Embryonic facial prominence (tissue), 1 donor: ENCODE results near the gene KEL.
"Not testable (repeated sequence)": the region's sequence is repeated elsewhere in the genome, so short reads cannot be mapped to it uniquely, and the experiment has no call there.

Experiments used
- DNase-seq: peaks from one replicate; pipeline ENCODE4 v3.0.0-alpha.2; 2016; ENCODE audit errors: extremely low spot score

The KEL gene

DNA sequence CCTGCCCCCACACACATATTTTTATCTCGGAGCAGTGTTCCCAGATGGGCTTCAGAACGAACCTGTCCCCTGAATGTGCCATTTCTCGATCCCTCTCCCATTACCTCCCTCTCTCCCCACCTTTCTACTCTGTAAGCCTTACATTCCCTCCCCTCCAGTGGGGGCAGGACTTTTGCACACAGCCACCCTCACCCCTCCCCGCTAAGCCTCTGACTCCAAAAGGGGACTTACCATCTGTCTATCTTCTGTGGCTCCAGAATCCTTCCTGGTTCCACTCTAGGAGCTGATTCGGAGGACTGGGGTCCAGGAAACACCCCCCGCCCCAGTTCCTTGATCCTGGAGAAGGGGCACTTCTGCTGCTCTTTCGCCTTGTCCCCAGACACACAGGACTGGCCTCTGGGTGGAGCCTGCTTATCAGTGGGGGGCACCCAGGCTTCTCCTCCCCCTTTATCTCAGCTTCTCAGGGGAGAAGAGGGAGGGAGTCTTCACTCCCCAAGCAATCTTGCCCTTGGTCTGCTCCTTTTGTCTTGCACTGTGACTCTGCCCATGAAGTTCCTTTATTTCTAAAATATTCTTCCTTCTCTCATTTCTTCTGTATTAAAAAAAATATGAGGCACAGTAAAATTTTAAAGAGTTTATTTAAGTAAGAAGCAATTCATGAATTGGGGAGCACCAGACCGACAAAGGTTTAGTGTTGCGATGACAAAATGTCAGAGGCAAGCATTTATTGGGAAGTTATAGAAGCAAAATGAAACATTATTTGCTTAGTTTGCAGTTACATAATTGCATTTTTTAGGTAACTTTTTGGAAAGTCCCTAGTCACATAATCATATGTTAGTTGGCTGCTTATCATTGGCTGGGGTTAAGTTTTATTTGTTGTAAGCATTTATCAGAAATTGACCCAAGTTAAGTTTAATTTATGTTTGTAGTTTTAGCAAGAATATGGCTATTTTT lies at the start of gene KEL:
Gene KEL, minus strand, starts transcription at position 391 of the 954 bp plus-strand sequence. Its CDS starts 157 bp downstream, at position 234.
- no peak for DNase-seq

GRCh38 chr7:143008007-143008901 lies 46.1 kb upstream of the KEL start:
- DNase-seq = peak; percentile 41

DNA sequence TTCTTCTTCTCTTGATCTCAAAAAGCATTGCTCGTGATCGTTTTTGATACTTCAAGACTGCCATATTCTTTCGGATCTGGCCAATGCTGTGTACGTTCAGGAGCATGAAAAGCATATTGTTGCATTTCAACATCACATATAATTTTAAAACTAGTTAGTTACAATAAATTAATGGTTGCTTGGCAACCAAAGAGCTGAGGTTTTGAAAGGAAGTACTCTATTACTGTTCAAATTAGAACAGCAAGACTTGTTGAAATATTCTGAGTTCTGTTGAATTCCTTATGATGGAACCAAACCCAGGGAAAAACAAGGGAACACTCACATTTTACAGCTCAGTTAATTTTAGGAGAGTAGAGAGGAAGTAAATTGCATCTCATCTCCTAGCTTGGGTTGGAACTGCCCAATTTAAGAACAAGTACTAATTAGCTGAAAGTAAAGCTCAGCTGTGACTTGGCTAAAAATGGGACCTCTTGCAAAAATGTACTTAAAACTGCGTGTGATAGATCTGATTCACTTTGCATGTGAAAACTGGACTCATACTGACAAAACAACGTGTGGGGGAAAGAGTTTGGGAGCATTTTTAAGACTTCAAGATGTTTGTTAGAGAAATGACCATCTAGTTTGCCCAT lies 43.6 kb upstream of the KEL start:
- DNase-seq = no peak

GRCh38 chr7:143003393-143004051 lies 41.4 kb upstream of the KEL start:
- no peak for DNase-seq

GRCh38 chr7:143002898-143003297 lies 40.7 kb upstream of the KEL start:
- no peak for DNase-seq

- no peak for DNase-seq
Observed at GRCh38 chr7:143002106-143002505, 39.9 kb upstream of the KEL start.

GRCh38 chr7:143000648-143001047 lies 38.5 kb upstream of the KEL start:
- DNase-seq = no peak

DNA sequence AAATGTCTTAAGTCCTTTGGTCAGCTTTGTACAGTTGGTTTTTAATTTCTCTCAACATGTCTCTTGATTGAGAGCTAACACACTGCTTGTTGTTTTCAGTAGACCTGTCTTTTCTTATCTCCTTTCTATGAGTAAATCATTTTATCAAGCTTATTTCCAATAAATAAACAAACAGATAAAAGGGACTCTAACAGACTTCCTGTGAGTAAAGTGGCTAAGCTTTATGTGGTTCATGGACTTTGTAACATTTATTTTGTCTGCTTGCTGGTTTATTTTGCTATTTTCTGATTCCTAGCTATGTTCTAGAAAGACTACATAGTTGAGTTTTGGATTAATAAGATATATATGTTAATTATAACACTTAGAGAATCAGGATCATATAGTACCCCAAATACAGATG lies 37.6 kb upstream of the KEL start:
- DNase-seq = no peak

DNA sequence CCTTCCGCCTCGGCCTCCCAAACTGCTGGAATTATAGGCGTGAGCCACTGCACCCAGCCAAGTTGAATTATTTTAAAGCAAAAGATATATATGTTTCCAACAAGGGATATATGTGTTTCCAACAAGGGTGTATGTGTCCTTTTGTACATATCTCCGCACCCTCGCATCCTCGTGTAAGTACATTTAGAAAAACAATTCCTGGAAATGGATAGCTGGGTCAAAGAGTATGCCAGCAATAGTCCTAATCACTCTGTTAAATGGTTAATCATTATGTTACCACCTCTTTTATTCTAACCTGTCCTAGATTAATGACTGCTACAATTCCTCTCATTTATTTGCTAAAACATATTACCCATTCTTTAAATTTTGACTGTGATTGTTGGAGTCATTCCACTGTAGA lies 36.8 kb upstream of the KEL start:
- DNase-seq = no peak

DNA sequence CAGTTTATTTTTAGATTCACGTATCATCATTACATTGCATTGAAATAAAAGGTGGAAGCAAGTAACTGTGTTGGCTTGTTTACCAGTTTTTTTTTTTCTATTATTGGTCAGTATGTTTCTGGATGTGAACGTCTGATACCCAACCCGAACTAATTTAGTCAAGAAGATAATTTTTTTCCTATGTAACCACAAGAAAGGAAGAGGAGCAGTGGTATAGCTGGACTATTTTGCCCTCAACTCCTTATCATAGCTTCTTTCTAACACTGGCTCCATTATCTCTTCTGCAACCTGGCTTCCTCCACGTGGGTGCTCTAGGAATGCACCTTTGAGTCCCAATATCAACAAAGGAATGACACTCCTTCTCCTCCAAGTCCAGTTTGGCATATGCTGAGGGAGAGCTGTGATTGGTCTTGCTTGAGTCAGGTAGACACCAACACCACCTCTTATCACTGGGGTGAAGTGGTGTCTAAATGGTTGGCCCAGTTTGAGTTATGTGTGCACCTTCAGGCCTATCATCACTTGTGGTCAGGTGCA lies 35.4 kb upstream of the KEL start:
- no peak for DNase-seq

GRCh38 chr7:142992427-142992826 lies 30.3 kb upstream of the KEL start:
- no peak for DNase-seq

- DNase-seq = no peak
Observed at GRCh38 chr7:142984297-142984696, 22.1 kb upstream of the KEL start.

DNA sequence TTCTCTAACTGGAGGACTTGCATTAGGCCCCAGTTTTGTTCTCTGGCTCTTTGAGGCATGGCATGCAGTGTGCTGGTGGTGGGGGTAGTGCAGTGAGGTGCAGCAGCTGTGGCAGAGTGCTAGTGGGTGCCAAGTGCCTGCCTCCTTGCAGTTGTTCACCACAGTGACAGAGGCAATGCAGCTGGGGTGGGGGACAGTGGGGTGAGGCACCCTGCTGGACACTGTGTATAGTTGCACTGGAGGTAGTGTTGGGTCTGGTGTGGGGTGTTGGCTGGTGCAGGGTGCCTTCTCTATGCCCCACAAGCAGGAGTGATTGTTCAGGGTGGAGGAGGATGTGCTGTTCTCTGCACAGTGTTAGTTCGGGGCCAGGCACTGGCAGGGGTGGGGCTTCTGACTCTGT lies 21.7 kb upstream of the KEL start:
- DNase-seq = no peak

DNA sequence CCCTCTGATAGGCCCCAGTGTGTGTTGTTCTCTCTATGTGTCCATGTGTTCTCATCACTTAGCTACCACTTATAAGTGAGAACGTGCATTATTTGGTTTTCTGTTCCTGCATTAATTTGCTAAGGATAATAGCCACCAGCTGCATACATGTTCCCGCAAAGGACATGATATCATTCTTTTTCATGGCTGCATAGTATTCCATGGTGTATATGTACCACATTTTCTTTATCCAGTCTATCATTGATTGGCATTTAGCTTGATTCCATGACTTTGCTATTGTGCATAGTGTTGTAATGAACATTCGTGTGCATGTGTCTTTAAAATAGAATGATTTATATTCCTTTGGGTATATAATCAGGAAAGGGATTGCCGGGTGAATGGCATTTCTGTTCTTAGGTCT lies 16.2 kb upstream of the KEL start:
- DNase-seq = not testable (repeated sequence)

GRCh38 chr7:142974626-142975025 lies 12.5 kb upstream of the KEL start:
- DNase-seq = no peak

DNA sequence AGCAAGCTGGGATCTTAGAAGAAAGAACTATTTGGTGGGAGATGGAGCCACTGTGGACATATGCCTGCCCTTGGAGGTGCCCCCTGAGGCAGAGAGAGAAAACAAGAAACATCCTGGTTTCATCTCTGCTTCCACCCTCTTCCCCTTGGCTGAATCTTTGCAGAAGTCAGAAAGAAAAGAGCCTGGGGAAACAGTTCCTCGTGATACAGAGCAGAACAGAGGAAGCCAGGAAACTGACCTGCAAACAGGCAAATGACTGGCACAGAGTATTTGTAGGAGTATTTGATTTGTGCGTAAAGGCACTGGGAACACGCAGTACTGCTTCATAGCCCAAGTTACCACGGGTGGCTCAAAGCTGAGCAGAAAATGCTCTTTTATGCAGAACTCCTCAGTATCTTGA lies 7.0 kb upstream of the KEL start:
- no peak for DNase-seq

DNA sequence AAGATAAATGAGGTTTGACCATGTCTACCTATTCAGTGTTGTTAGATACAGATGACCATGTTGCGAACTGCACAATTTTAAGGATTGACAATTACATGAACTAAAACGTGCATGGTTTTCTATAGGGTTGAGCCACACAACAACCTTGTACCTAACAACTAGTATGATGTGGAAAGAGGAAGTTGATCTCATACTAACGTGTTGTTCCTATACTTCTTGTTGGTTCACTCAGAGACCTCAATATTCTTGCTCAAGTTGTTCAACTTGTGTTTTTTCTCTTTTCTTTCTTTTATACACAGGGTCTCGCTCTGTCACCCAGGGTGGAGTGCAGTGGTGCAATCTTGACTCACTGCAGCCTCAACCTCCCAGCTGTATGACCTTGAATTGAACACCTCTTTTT lies 6.1 kb upstream of the KEL start:
- no peak for DNase-seq

- DNase-seq = no peak
Observed at GRCh38 chr7:142964502-142965246, 2.5 kb upstream of the KEL start.

DNA sequence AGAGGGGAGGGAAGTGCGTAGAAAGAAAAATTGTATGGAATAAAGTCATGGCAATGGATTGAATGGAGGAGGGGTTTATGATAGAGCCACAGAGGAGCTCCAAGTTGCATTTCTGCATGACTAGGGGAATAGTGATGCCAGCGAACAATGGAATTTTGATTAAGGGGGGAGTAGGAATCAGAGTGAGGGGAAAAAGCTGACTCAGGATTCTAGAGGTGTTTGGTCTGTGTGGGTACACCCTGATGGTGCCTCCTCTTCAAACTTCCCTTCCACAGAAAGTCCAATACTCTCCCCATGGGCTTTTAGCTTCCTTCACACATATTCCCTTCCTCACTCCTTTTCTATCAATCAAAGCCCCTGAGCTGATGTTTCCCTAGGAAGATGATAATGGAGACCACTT lies 1.8 kb upstream of the KEL start:
- no peak for DNase-seq

GRCh38 chr7:142962991-142963390 lies 828 bp upstream of the KEL start:
- no peak for DNase-seq

DNA sequence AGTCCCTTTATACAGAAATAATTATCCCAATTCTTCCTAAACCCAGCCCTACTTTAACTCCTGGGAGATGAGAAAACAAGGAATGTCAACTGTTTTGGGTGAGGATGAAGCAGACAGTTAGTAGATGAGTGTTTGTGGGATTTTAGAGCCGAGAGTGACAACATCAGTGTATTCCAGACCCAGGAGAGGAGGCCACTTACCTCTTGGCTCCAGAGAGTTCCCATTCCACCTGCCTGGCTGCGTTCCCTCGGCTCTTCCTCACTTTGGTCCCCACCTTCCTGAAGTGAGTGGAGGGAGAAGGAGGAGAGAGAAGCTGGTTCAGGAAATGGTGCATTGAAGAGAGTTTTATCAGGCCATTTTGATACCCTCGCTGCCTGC lies 579 bp downstream of the KEL start:
- DNase-seq = no peak
